Endothelial cell of umbilical vein (primary cell): ENCODE data around the gene PLXNA4. TPM values are rescaled to one million over a fixed set of nuclear protein-coding genes. Genes with fewer than 3 reads are reported as not detected.

Source experiments
- BruUV-seq: library from RNA; stranded (reverse); fragments of 400-500 nt; replicated peaks from 2 replicates; lab custom pipeline; 2021; lab: Mats Ljungman, UMichigan
- CTCF ChIA-PET: fragments of 300-600, 350-600 bp; sonication (Branson Sonifier 250); formaldehyde crosslinking; loops from one replicate; lab custom pipeline; 2021; ENCODE audit warnings: antibody characterized with exemption, inconsistent platforms; lab: Charles Lee
- POLR2A ChIA-PET: fragments of 300-600, 350-600 bp; sonication (Branson Sonifier 250); formaldehyde crosslinking; loops from one replicate; lab custom pipeline; 2021; ENCODE audit warnings: antibody characterized with exemption, inconsistent platforms; lab: Charles Lee
- DNase-seq: peaks from one replicate; pipeline ENCODE4 v3.0.0-alpha.2; 2011; ENCODE audit warnings: low read depth, low spot score
- FAIRE-seq: peaks from 2 replicates; lab custom pipeline; 2011; peaks lifted over from hg19 to GRCh38; lab: Jason Lieb, UNC
- H2AFZ ChIP-seq: 2 replicates; pipeline ENCODE4 v1.6.0; 2012; ENCODE audit warnings: low read depth, low read length, control low read depth, inconsistent platforms
- H3K27ac ChIP-seq: 2 replicates; pipeline ENCODE4 v1.5.1; 2011; ENCODE audit warnings: low read depth, mild to moderate bottlenecking, control low read depth, low read length, moderate library complexity; ENCODE audit not compliant: insufficient read depth
- H3K27me3 ChIP-seq, 2 experiments: 2 replicates each; pipeline versions ENCODE4 v1.6.0 to v1.6.1; 2011; ENCODE audit warnings: low read length in 2 of 2, mixed read lengths in 1 of 2; ENCODE audit not compliant: control insufficient read depth in 2 of 2, insufficient read depth in 2 of 2
- H3K36me3 ChIP-seq, 2 experiments: 2 replicates in 1 of 2; 3 replicates in 1 of 2; pipeline ENCODE4 v1.5.1; 2011; ENCODE audit warnings: low read length in 2 of 2, mild to moderate bottlenecking in 1 of 2, moderate library complexity in 1 of 2; ENCODE audit not compliant: control insufficient read depth in 2 of 2, insufficient read depth in 2 of 2; ENCODE audit errors: extremely low read depth in 1 of 2
- H3K4me1 ChIP-seq: 3 replicates; pipeline ENCODE4 v1.5.1; 2011; ENCODE audit warnings: mild to moderate bottlenecking, low read length; ENCODE audit not compliant: control insufficient read depth, insufficient read depth; ENCODE audit errors: extremely low read depth
- H3K4me2 ChIP-seq: 2 replicates; pipeline ENCODE4 v1.6.1; 2011; ENCODE audit warnings: low read length, control low read depth, mixed read lengths; ENCODE audit not compliant: insufficient read depth
- H3K4me3 ChIP-seq, 3 experiments: fragments of 200-600 bp in 1 of 3; sonication (generic), shearing (Covaris generic) in 1 of 3; replicated peaks in 1 of 3; 2 replicates each; pipeline ENCODE4 v1.5.1; 2011 to 2016; ENCODE audit warnings: control low read depth in 3 of 3, low read length in 3 of 3, mild to moderate bottlenecking in 2 of 3, inconsistent platforms in 1 of 3, low read depth in 1 of 3, moderate library complexity in 1 of 3; ENCODE audit not compliant: insufficient read depth in 1 of 3
- H3K79me2 ChIP-seq: 2 replicates; pipeline ENCODE4 v1.6.0; 2012; ENCODE audit warnings: low read length, inconsistent platforms; ENCODE audit not compliant: control insufficient read depth, insufficient read depth
- H3K9ac ChIP-seq: replicated peaks from 2 replicates; pipeline ENCODE3; 2011; ENCODE audit warnings: low read length, control low read depth; ENCODE audit not compliant: insufficient read depth; ENCODE audit errors: extremely low read depth
- H3K9me1 ChIP-seq: replicated peaks from 3 replicates; pipeline ENCODE4 v1.6.0; 2011; ENCODE audit warnings: mild to moderate bottlenecking, low read length; ENCODE audit not compliant: control insufficient read depth, insufficient read depth; ENCODE audit errors: extremely low read depth
- H3K9me3 ChIP-seq: replicated peaks from 2 replicates; pipeline ENCODE4 v1.5.1; 2012; ENCODE audit warnings: low read length, inconsistent platforms; ENCODE audit not compliant: control insufficient read depth, insufficient read depth
- H4K20me1 ChIP-seq: replicated peaks from 2 replicates; pipeline ENCODE3; 2011; ENCODE audit warnings: mild to moderate bottlenecking, low read length; ENCODE audit not compliant: control insufficient read depth, insufficient read depth; ENCODE audit errors: extremely low read depth
- CTCF ChIP-seq, 2 donors: IDR thresholded peaks; 1 replicate in 1 of 2; 2 replicates in 1 of 2; pipeline ENCODE4 v1.5.1; 2011; ENCODE audit warnings: low read length in 2 of 2, mild to moderate bottlenecking in 2 of 2, moderate library complexity in 2 of 2, control low read depth in 1 of 2, inconsistent platforms in 1 of 2, low read depth in 1 of 2; ENCODE audit not compliant: insufficient read depth in 1 of 2; ENCODE audit errors: extremely low read depth in 1 of 2
- EZH2 ChIP-seq: IDR thresholded peaks from 2 replicates; pipeline ENCODE4 v1.6.1; 2012; ENCODE audit warnings: borderline replicate concordance, low read depth, mild to moderate bottlenecking, moderate library complexity, low read length, inconsistent platforms; ENCODE audit not compliant: severe bottlenecking
- FOS ChIP-seq: IDR thresholded peaks from 2 replicates; pipeline ENCODE4 v1.6.1; 2011; ENCODE audit warnings: mild to moderate bottlenecking, low read length, moderate library complexity, borderline replicate concordance; ENCODE audit not compliant: insufficient read depth
- GATA2 ChIP-seq: IDR thresholded peaks from 2 replicates; pipeline ENCODE4 v1.7.0; 2011; ENCODE audit warnings: low read depth, mild to moderate bottlenecking, moderate library complexity, mixed read lengths, low read length; ENCODE audit not compliant: insufficient read length, insufficient read depth
- JUN ChIP-seq: IDR thresholded peaks from 2 replicates; pipeline ENCODE4 v1.6.1; 2011; ENCODE audit warnings: borderline replicate concordance, low read depth; ENCODE audit not compliant: insufficient read length, insufficient read depth
- MAX ChIP-seq: IDR thresholded peaks from 2 replicates; pipeline ENCODE4 v1.6.1; 2011; ENCODE audit not compliant: insufficient read depth, insufficient read length
- MYC ChIP-seq: IDR thresholded peaks from one replicate; pipeline ENCODE4 v1.6.1; 2011; ENCODE audit warnings: mild to moderate bottlenecking, low read depth, low read length
- POLR2A ChIP-seq: IDR thresholded peaks from 2 replicates; pipeline ENCODE4 v1.6.1; 2012; ENCODE audit warnings: low read depth, mild to moderate bottlenecking, control low read depth, low read length
- POLR2AphosphoS5 ChIP-seq: IDR thresholded peaks from 2 replicates; pipeline ENCODE4 v1.6.1; 2012; ENCODE audit warnings: low read depth, mild to moderate bottlenecking, control low read depth, low read length, moderate library complexity; ENCODE audit not compliant: insufficient read depth
- dilution Hi-C: fragments of 300-500 bp; cut with MboI; formaldehyde crosslinking; loops from one replicate; pipeline ENCODE4 v1.15.0; 2019; ENCODE audit warnings: low sequenced_read_pairs; ENCODE audit not compliant: extremely low pct_ligation_motif_present
- intact Hi-C: fragments of 100-400 bp; cut with micrococcal nuclease; formaldehyde crosslinking; loops from one replicate; pipeline ENCODE4 v1.10.0; 2022
- polyA plus RNA-seq, 4 experiments: library from polyadenylated mRNA; depleted of rRNA in 3 of 4; stranded (reverse) in 3 of 4; unstranded in 1 of 4; fragments of >200 nt; gene quantifications; 2 replicates each; pipeline versions ENCODE4 v1.2.1 to v1.2.3, GENCODE V29; 2011 to 2012; ENCODE audit warnings: missing spikeins in 1 of 4
- total RNA-seq: library from RNA; stranded (reverse); gene quantifications from 2 replicates; pipeline ENCODE4 v1.2.3, GENCODE V29; 2021

Gene PLXNA4
- total and polyA plus RNA-seq, 2 donors (not counting 3 experiments of a cell fraction or from before 2014, with no cell fraction given) = 12.1 to 20.4 TPM

- H4K20me1 ChIP-seq = no peaks in the 10 kb centered on the region
- no peaks in the 10 kb centered on the region for H3K9me1 ChIP-seq
- H3K27ac ChIP-seq = no peak overlapping the region
- no peaks in the 10 kb centered on the region for H3K79me2 ChIP-seq
- ChIA-PET POLR2A (no interaction called here), CTCF (interaction anchor here (1.3 kb wide), 1 partner anchor 13 kb away, joined by 5 read pairs; no protein-coding TSS in a partner anchor)
- FAIRE-seq (no peak), DNase-seq (no peak)
- peaks cover 0 to 2% of the 10 kb centered on the region in 2 experiments for H3K36me3 ChIP-seq
- no peak overlapping the region for H3K4me3 ChIP-seq
- intact Hi-C loops (loop anchor here (10.0 kb wide), 1 partner anchor 429 kb away; no protein-coding TSS in a partner anchor), dilution Hi-C loops (no loop called here)
- H3K9me3 ChIP-seq = no peaks in the 10 kb centered on the region
- no TSS peak for BruUV-seq
- TF ChIP-seq JUN = no peak
- no peak for TF ChIP-seq GATA2
- TF ChIP-seq FOS = no peak
- no peaks in the 10 kb centered on the region for H3K4me1 ChIP-seq
- H3K4me2 ChIP-seq = no peak overlapping the region
- no peak overlapping the region for H2AFZ ChIP-seq
- no peak overlapping the region for H3K9ac ChIP-seq
- no peaks in the 10 kb centered on the region for H3K27me3 ChIP-seq
Measured at GRCh38 chr7:132373879-132374278, 202.4 kb downstream of the PLXNA4 start.

- Histone ChIP-seq H3K27ac (no peak overlapping the region), H3K9me1 (no peaks in the 10 kb centered on the region), H3K4me1 (no peaks in the 10 kb centered on the region), H3K9ac (no peak overlapping the region), H3K9me3 (no peaks in the 10 kb centered on the region), H3K27me3 (no peaks in the 10 kb centered on the region), H3K4me3 (no peak overlapping the region), H3K4me2 (no peak overlapping the region), H2AFZ (no peak overlapping the region), H3K79me2 (no peaks in the 10 kb centered on the region), H4K20me1 (no peaks in the 10 kb centered on the region), H3K36me3 (peaks cover 0 to 2% of the 10 kb centered on the region in 2 experiments)
- ChIA-PET POLR2A (no interaction called here), CTCF (interaction anchor here (0.7 kb wide), 1 partner anchor 208 kb away, joined by 3 read pairs; no protein-coding TSS in a partner anchor)
- no peak for TF ChIP-seq POLR2A
- no peak for TF ChIP-seq CTCF (IDR thresholded peaks at IDR 0.05; ENCODE audit: extremely low read depth in 1 of 2, insufficient read depth in 1 of 2, low read depth in 1 of 2, low read length in 2 of 2)
- TF ChIP-seq JUN = no peak
- no peak for TF ChIP-seq FOS
- no peak for TF ChIP-seq GATA2
- no peak for TF ChIP-seq POLR2AphosphoS5
- no peak for TF ChIP-seq MYC
- TF ChIP-seq EZH2 = no peak
- TF ChIP-seq MAX = no peak
- no peak for FAIRE-seq
- BruUV-seq = no TSS peak
- no peak for DNase-seq
- dilution Hi-C loops = no loop called here
- intact Hi-C loops = loop anchor here (10.0 kb wide), 1 partner anchor 428 kb away; no protein-coding TSS in a partner anchor
Measured at GRCh38 chr7:132373041-132373440, 203.2 kb downstream of the PLXNA4 start.
